DMS79 treated with DMSO at 0.1 percent for 48 hours (cell line): ENCODE results near the gene DIAPH2.

ENCODE experiments used
- DNase-seq: peaks from one replicate; lab custom pipeline; 2025; lab: John Stamatoyannopoulos, UW

Gene DIAPH2

DNA sequence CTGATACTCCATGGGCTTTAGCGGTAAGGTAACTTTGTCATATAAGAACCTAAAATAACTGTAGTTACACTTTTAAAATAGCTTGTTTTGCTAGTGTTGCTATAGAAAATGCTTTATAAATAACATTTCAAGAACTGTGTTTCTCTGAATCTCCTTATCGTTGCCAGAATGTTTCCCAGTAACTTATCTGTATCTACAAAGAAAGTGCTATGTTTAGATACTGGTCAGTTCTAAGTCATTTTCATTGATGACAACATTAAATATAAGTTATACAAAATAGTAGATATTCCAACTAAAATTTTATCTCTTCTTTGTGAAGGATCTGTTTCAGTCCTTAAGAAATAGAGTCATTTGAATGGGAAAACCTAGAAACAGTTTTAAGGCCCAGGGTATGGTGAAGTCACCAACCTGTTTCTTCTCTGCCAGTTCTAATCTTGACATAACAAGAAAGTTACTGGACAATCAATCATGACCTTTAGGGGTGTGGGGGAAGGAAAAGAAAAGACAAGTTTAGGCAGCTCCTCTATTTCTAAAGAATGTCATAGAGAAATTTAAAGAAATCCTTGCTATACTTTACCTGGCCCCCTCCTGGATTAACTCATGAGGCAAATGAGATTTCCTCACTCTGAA is 625.0 kb downstream of the DIAPH2 start:
- no peak for DNase-seq

DNA sequence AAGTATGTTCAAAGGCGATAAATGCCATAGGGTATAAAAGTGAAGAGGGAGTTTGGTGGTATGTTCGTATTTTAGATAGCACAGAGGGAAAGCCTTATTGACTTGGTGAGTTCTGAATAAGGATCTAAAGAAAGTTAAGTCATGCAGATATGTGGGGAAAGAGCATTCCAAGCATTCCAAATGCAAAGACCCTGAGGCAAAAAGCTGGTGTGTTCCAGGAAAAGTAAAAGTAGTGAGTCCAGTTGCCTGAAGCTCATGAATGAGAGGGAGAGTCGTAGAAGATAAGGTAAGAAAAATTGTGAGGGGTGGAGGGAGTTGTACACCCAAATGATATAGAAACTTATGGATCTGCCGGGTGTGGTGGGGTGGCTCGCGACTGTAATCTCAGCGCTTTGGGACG is 625.7 kb downstream of the DIAPH2 start:
- DNase-seq = no peak

DNA sequence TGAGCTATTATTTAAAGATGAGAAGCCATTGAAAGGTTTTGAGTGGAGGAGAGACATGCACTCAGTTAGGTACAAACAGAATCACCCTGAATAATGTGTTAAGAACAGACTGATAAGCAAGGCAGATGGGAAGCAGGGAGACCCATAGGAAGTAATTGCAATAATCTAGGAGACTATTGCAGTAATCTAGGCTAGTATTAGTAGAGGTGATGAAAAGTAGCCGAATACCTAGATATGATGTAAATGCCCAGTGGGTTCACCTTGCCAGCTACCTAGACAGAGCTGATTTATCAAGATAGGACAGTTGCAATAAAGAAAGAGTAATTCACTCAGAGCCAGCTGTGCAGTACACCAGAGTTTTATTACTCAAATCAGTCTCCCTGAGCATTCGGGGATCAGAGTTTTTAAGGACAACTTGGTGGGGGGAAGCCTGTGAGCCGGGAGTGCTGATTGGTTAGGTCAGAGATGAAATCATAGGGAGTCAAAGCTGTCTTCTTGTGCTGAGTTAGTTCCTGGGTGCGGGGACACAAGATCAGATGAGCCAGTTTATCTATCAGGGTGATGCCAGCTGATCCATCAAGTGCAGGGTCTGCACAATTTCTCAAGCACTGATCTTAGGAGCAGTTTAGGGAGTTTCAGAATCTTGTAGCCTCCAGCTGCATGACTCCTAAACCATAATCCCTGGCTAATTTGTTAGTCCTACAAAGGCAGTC is 626.6 kb downstream of the DIAPH2 start:
- no peak for DNase-seq

DNA sequence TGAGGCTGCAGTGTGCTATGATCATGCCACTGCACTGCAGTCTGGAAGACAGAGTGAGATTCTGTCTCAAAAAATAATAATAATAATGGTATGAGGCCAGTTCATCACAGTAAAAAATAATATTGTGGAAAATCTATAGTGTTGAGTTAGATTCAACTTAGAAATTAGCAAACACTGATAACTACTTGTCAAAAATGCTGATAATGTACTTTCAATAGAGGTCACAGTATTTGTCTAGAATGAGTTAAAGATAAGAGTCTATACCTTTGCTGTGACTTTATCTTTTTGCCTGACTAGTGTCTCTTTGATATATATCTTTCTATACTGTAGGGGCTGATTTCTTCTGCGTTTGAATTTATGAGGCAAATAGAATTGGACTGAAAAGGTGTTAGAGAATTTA is 629.7 kb downstream of the DIAPH2 start:
- no peak for DNase-seq

DNA sequence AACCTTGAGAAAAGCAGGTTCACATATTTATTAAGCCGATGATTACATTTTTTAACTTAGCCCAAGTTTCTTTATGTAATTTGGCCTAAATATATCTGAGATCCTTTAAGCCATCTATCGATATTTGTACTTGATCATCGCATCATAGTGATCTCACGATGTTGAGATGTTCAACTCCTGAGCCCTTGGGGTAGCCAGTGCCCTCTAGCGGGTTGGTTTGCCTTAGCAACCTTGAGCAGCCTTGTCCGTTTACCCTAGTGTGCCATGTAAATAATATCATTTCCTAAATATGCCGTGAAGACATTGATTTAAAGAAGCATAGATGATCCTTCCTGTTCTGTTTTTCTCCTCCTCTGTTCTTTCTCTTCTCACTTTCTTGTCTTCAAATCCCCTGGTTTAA is 631.3 kb downstream of the DIAPH2 start:
- no peak for DNase-seq

DNA sequence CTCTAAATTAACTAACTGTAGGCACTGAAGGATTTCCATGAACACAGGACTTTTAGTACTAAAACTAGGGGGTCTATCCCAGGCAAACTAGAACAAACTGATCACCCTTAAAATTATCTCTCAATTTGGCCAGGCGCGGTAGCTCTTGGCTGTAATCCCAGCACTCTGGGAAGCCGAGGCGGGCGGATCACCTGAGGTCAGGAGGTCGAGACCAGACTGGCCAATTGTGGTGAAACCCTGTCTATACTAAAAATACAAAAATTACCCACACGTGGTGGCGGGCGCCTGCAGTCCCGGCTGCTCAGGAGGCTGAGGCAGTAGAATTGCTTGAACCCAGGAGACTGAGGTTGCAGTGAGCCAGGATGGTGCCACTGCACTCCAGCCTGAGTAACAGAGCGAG is 635.7 kb downstream of the DIAPH2 start:
- DNase-seq = no peak

- DNase-seq = no peak
These were observed 637.8 kb downstream of the DIAPH2 start for GRCh38 chrX:97322401-97322800.

GRCh38 chrX:97326456-97326855 is 641.8 kb downstream of the DIAPH2 start:
- no peak for DNase-seq

DNA sequence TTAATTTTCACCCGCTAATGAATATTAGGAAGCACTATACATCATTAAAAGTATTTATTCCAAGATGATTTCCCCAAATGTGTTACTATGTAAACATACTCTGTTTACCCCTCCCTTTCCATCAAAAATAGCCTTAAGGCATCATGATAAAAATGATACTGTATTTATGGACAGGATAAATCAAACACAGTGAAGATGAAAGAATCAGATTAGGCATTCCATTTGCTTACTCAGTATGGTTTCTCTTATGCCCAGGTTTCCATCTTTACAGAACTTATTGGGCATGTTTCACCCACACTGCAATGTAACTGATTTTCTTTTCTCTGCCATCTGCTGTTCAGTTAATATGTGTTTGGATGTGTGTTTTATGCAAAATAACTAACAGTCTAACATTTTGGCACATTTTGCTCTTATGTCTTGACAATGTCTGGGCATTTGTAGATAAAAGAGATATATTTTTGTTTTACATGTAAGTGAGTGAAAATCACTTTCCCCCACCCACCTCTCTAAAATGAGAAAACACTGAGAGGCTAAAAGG is 644.3 kb downstream of the DIAPH2 start:
- no peak for DNase-seq

GRCh38 chrX:97330151-97330550 is 645.5 kb downstream of the DIAPH2 start:
- DNase-seq = no peak

GRCh38 chrX:97332963-97333362 is 648.3 kb downstream of the DIAPH2 start:
- DNase-seq = no peak

DNA sequence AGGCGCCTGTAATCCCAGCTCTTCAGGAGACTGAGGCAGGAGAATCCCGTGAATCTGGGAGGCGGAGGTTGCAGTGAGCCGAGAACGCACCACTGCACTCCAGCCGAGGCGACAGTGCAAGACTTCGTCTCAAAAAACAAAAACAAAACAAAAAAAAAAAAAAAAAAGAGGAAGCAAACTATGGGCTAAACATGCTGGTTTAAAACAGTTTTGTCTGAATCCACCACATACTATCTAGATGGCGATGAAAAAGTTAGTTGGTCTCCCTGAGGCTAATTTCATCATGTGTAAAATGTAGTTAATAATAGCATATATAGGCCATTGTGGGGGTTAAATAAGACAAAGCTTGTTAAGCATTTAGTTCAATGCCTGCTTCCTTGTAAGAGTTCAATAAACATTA is 650.2 kb downstream of the DIAPH2 start:
- no peak for DNase-seq

DNA sequence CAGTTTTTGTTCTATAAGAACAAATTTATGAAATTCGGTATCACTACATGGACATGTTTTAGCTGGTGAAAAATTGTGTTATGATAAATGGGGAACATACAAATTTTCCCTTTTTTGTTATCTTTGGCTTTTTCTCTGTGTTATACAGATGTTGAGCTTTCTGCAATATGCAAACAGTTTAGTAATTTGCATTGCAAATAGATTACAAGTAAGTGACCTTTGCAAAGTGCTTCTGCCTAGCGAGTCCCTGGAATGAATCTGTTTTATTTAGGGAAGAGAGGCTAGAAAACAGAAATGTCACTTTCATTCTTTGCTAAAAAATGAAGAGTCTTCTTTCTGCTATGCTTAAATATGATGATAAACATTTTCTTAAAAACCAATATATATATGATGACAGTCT is 660.1 kb downstream of the DIAPH2 start:
- DNase-seq = no peak

DNA sequence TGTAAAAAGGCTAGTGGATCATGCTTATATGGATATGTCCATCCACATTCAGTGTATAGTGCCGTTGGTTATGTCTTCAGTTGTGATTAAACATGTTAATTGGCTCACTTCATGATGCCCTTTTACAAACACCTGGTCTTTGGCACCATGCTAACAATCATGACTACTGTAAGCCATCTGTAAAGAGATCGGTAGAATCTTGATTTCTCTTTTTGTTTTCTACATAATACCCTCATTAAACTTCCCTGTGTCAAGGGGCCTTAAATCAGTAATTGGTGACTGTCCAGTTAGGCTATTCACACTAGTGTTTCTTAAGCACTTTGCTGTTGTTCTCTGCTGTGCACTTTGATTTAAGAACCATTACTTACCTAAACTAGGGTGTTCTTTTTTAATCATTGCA is 674.3 kb downstream of the DIAPH2 start:
- DNase-seq = no peak

DNA sequence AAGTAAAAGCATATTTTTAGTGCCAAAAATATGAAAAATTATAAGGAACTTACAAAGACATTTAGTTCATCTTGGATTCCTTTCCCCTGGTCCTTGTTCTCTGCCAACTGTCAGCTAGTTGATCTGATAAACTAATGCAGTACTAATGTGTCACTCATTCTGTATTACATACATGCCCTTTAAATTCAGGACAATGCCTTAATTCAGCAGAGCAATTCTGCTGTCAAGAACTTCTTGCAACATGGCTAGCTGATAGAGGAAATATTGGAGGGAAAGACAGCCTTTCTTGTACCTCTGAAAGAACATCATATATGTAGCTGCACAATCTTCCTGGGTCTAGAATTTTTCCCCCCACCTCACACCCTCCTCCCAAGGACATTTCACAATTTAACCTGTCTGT is 679.2 kb downstream of the DIAPH2 start:
- DNase-seq = no peak

GRCh38 chrX:97366237-97366636 is 681.6 kb downstream of the DIAPH2 start:
- no peak for DNase-seq

GRCh38 chrX:97367125-97367524 is 682.5 kb downstream of the DIAPH2 start:
- DNase-seq = no peak

DNA sequence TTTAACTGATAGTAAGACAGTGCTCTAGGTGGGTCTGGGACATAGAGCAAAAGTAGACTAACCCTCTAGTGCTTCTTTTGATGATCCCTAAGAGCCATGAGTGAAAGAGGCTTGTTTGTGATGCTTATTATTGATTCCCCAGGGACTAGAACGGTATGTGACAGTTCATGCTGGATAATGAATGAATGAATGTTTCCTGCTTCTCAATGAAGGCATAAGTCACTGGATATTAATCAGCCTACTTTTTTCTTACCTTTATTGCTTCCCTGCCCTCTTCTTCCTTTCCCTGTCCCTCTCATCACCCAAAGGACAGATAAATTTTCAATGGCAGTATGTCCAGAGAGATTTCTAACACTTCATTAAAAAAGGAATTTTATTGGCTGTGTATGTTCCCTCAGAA is 685.3 kb downstream of the DIAPH2 start:
- DNase-seq = no peak

DNA sequence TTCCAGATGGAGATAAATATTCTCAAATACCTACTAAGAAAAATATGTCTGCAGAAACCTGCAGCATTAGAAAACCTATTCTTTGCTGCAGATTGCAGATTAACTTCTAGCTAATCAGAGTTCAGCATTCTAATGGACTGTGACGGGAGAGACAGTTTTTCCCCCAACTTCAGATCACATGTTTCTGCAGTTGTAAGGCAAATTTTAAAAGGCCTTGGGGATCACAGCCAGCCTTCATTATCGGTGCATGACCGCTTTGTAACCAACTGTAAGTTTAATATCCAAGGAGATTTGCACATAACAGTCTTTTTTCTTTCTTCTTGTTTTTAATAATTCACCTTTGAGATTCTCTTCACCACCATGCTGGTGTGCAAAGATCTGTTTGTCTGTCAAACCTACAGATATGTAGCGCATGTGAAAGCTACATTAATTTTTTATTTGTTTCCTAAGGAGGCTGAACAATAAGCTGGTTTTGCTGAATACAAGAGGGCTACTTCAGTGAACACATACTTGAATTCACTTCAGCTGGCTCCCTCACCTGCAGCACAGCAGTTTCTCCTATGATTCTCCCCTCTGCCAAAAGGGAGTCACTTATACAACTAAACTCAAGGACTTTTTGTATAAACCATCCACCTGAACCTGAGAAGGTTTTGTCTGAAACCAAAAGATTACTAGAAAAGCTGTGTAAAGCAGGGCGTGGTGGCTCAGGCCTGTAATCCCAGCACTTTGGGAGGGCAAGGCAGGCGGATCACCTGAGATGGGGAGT is 687.5 kb downstream of the DIAPH2 start:
- no peak for DNase-seq

DNA sequence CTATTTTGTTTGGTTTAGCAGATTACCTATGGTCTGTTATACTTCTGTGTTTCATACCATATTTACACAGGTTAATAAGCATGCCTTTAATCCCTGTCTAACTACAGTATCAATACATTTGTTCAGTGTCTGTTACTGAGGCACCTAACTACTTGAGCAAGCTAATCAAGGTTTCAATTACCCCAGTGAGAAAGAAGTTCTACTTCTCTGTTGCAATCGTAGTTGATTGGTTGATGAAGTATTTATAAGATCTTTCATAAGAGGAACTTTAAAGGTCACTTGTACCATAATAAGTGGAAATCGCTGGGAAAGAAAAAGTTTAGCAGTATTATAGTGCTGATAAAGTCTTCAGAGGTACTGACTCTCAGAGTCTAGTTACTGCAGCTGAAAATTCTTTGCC is 689.6 kb downstream of the DIAPH2 start:
- DNase-seq = no peak

- no peak for DNase-seq
These were observed 695.6 kb downstream of the DIAPH2 start for GRCh38 chrX:97380200-97380599.

GRCh38 chrX:97384685-97385084 is 700.0 kb downstream of the DIAPH2 start:
- no peak for DNase-seq

- no peak for DNase-seq
These were observed 702.4 kb downstream of the DIAPH2 start for GRCh38 chrX:97387004-97387403.
